PC-3 (cell line): ENCODE results near the gene CYP27B1. TPM values are rescaled to one million over a fixed set of nuclear protein-coding genes. Genes with fewer than 3 reads are reported as not detected.

Experiments
- ATAC-seq: fragments of 200-7000 bp; cut with Tn5 transposase; 2 replicates; pipeline ENCODE4 v1.9.1; 2020; ENCODE audit warnings: mild to moderate bottlenecking, moderate library complexity
- BruUV-seq: library from RNA; stranded (reverse); fragments of 400-500 nt; replicated peaks from 2 replicates; lab custom pipeline; 2021; lab: Mats Ljungman, UMichigan
- CTCF ChIA-PET: fragments of 300-600 bp; sonication (Branson Sonifier 250); formaldehyde crosslinking; loops from one replicate; lab custom pipeline; 2022; ENCODE audit warnings: antibody characterized with exemption; lab: Charles Lee
- POLR2A ChIA-PET: fragments of 300-600 bp; sonication (Branson Sonifier 250); formaldehyde crosslinking; loops from one replicate; lab custom pipeline; 2022; ENCODE audit warnings: antibody characterized with exemption; ENCODE audit not compliant: unreplicated experiment; lab: Charles Lee
- DNase-seq: peaks from one replicate; pipeline ENCODE4 v3.0.0-alpha.2; 2015
- H2AFZ ChIP-seq: fragments of 300-600 bp; sonication (generic); 2 replicates; pipeline ENCODE4 v1.6.0; 2016; ENCODE audit warnings: antibody characterized with exemption, low read length
- H3F3A ChIP-seq: fragments of 300-600 bp; sonication (generic); one replicate; pipeline ENCODE4 v1.6.0; 2017; ENCODE audit warnings: antibody characterized with exemption, low read length, control low read depth, mild to moderate bottlenecking; ENCODE audit not compliant: unreplicated experiment
- H3K27ac ChIP-seq: fragments of 300-600 bp; sonication (generic); 2 replicates; pipeline ENCODE4 v1.5.1; 2016; ENCODE audit warnings: mild to moderate bottlenecking, low read length
- H3K27me3 ChIP-seq: fragments of 300-600 bp; sonication (generic); 2 replicates; pipeline ENCODE4 v1.6.1; 2016; ENCODE audit warnings: low read length, mixed read lengths
- H3K36me3 ChIP-seq: fragments of 300-600 bp; sonication (generic); 2 replicates; pipeline ENCODE4 v1.6.1; 2016; ENCODE audit warnings: low read depth, mixed run types, low read length, mixed read lengths
- H3K4me1 ChIP-seq: fragments of 300-600 bp; sonication (generic); 2 replicates; pipeline ENCODE4 v1.5.1; 2016; ENCODE audit warnings: low read length; ENCODE audit not compliant: insufficient read depth
- H3K4me2 ChIP-seq: fragments of 300-600 bp; sonication (generic); 2 replicates; pipeline ENCODE4 v1.6.0; 2016; ENCODE audit warnings: low read length
- H3K4me3 ChIP-seq: fragments of 300-600 bp; sonication (generic); 2 replicates; pipeline ENCODE4 v1.5.1; 2016; ENCODE audit warnings: mild to moderate bottlenecking, low read length, mixed read lengths
- H3K79me2 ChIP-seq: fragments of 300-600 bp; sonication (generic); 2 replicates; pipeline ENCODE4 v1.6.1; 2017; ENCODE audit warnings: low read length, mixed read lengths
- H3K9ac ChIP-seq: fragments of 300-600 bp; sonication (generic); 2 replicates; pipeline ENCODE4 v1.6.0; 2016; ENCODE audit warnings: mild to moderate bottlenecking, low read length
- H3K9me2 ChIP-seq: fragments of 300-600 bp; sonication (generic); replicated peaks from 2 replicates; pipeline ENCODE4 v1.6.1; 2016; ENCODE audit warnings: mixed run types, low read length, mixed read lengths
- H3K9me3 ChIP-seq: fragments of 300-600 bp; sonication (generic); 2 replicates; pipeline ENCODE4 v1.6.1; 2016; ENCODE audit warnings: low read length, mixed read lengths
- H4K20me1 ChIP-seq: fragments of 300-600 bp; sonication (generic); 2 replicates; pipeline ENCODE4 v1.6.1; 2016; ENCODE audit warnings: low read length, mixed read lengths
- CTCF ChIP-seq: fragments of 300-600 bp; sonication (generic); conservative IDR thresholded peaks from 2 replicates; pipeline ENCODE4 v1.5.1; 2017; ENCODE audit warnings: antibody characterized with exemption, low read depth, mild to moderate bottlenecking, low read length
- EZH2 ChIP-seq: fragments of 300-600 bp; sonication (generic); IDR thresholded peaks from one replicate; pipeline ENCODE4 v1.6.1; 2017; ENCODE audit warnings: antibody characterized with exemption, mild to moderate bottlenecking, low read length; ENCODE audit not compliant: unreplicated experiment
- EZH2phosphoT487 ChIP-seq: fragments of 300-600 bp; sonication (generic); IDR thresholded peaks from 2 replicates; pipeline ENCODE4 v1.6.1; 2018; ENCODE audit warnings: mild to moderate bottlenecking, antibody characterized with exemption, low read length, borderline replicate concordance
- intact Hi-C: fragments of 100-400 bp; cut with micrococcal nuclease; formaldehyde crosslinking; loops from 2 replicates; pipeline ENCODE4 v1.9.0; 2023
- total RNA-seq: library from RNA; depleted of rRNA; stranded (reverse); fragments of >200 nt; gene quantifications from 2 replicates; pipeline ENCODE4 v1.2.3, GENCODE V29; 2014

The CYP27B1 gene
- total RNA-seq, 1 experiment from 2014 or later, result 8.1 TPM

DNA sequence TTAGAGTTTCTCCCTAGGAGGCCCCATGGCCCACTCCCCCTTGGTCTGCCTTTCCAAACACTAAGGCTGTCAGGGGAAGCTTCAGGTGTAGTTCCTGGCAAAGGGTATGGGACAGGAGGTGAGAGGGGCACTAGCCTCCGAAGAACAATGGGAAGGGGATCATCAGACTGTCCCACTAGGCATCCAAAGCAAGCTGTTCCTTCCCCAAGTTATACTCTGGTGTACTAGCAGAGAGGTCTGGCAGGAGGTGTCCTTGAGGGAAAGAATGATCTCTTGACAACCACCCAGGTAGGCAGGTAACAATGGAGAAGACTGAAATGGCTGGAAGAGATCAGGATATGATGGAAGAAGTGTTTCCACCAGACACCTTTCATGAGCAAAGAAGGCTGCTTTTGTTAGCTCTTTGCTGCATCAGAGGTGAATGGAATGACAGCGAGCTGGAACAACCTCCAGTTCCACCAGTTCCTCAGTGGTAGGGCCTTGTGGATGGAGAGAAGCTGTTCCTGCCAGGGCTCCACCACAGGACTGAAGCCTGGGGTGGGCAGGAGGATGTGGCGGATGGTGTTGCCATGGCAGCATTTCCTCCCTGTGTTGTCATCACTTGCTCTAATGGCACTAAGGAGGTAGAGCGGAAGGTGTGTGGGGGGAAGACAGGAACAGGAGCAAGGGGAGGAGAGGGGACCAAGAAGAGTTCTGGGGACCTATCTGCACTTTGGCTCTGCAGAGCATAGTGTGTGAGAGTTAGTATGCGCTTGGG, 26.0 kb downstream of the CYP27B1 start:
- TF ChIP-seq CTCF, result no peak
- TF ChIP-seq EZH2phosphoT487, result no peak
- no peak for TF ChIP-seq EZH2
- H3K9me2 ChIP-seq, result no peaks in the 10 kb centered on the region
- H3F3A ChIP-seq, result no peaks in the 10 kb centered on the region
- peaks cover 38% of the 10 kb centered on the region for H3K27me3 ChIP-seq
- H3K36me3 ChIP-seq, result no peaks in the 10 kb centered on the region
- H4K20me1 ChIP-seq, result no peaks in the 10 kb centered on the region
- intact Hi-C loops, result no loop called here
- BruUV-seq, result no TSS peak
- DNase-seq (no peak), ATAC-seq (no peak)
- no peak overlapping the region for H2AFZ ChIP-seq
- no peak overlapping the region for H3K4me3 ChIP-seq
- H3K79me2 ChIP-seq, result no peaks in the 10 kb centered on the region
- CTCF ChIA-PET, result no interaction called here
- peaks cover 17% of the 10 kb centered on the region for H3K4me1 ChIP-seq
- POLR2A ChIA-PET, result no interaction called here
- no peak overlapping the region for H3K4me2 ChIP-seq
- H3K9ac ChIP-seq, result no peak overlapping the region
- H3K27ac ChIP-seq, result no peak overlapping the region
- H3K9me3 ChIP-seq, result no peaks in the 10 kb centered on the region

DNA sequence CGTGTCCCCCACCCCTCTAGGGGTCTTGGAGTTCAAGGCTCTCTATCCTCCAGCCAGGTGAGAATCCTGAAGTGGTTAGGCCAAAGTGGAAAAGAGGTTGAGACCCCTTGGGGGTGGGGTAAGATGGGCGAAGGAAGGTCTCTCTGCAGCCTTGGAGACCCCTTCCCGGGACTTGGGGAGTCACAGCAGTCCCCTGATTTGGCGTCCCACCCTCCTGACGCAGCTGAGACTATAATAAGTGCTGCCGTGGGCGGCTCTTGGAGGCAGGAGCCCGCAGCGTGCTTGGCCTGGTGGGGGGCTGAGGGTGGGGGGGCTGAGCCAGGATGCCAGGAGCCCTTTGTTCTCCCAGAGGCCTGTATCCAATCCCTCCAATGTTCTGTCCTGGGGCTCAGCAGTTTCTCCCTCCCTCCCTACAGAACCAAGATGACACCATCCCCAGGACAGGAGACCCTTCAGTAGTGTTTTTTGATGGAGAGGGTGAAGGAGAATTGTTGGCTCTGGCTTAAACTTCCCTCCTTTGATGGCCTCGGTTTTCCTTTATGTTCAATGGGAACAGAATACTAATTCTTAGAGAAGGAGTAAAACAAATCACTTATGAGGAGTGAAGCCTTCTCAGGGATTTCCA, 26.9 kb downstream of the CYP27B1 start:
- no peak overlapping the region for H3K27ac ChIP-seq
- intact Hi-C loops, result no loop called here
- no peaks in the 10 kb centered on the region for H3K79me2 ChIP-seq
- TF ChIP-seq CTCF (no peak), EZH2 (no peak), EZH2phosphoT487 (no peak)
- H3K9me2 ChIP-seq, result no peaks in the 10 kb centered on the region
- H3K4me1 ChIP-seq, result peaks cover 17% of the 10 kb centered on the region
- no peak for ATAC-seq
- no peak overlapping the region for H3K4me3 ChIP-seq
- peaks cover 47% of the 10 kb centered on the region for H3K27me3 ChIP-seq
- POLR2A ChIA-PET, result no interaction called here
- H2AFZ ChIP-seq, result no peak overlapping the region
- no peak overlapping the region for H3K4me2 ChIP-seq
- no peaks in the 10 kb centered on the region for H3K36me3 ChIP-seq
- no peak for DNase-seq
- H4K20me1 ChIP-seq, result no peaks in the 10 kb centered on the region
- no peak overlapping the region for H3K9ac ChIP-seq
- H3K9me3 ChIP-seq, result no peaks in the 10 kb centered on the region
- no TSS peak for BruUV-seq
- no peaks in the 10 kb centered on the region for H3F3A ChIP-seq
- CTCF ChIA-PET, result no interaction called here

- Histone ChIP-seq H3K4me2 (no peak overlapping the region), H3F3A (no peaks in the 10 kb centered on the region), H3K4me3 (no peak overlapping the region), H3K36me3 (no peaks in the 10 kb centered on the region), H3K9me2 (no peaks in the 10 kb centered on the region), H3K27ac (no peak overlapping the region), H3K9me3 (no peaks in the 10 kb centered on the region), H2AFZ (no peak overlapping the region), H3K27me3 (peaks cover 50% of the 10 kb centered on the region), H3K79me2 (no peaks in the 10 kb centered on the region), H4K20me1 (no peaks in the 10 kb centered on the region), H3K4me1 (peaks cover 17% of the 10 kb centered on the region), H3K9ac (no peak overlapping the region)
- DNase-seq (no peak), ATAC-seq (no peak)
- no peak for TF ChIP-seq EZH2phosphoT487
- TF ChIP-seq CTCF, result no peak
- no peak for TF ChIP-seq EZH2
- ChIA-PET POLR2A (no interaction called here), CTCF (no interaction called here)
- intact Hi-C loops, result no loop called here
- BruUV-seq, result no TSS peak
These were observed 27.5 kb downstream of the CYP27B1 start for GRCh38 chr12:57739387-57739786.
